ENCODE results near the gene TAF4B. TPM values are rescaled to one million over a fixed set of nuclear protein-coding genes. Genes with fewer than 3 reads are reported as not detected.
"Not testable (repeated sequence)": the region's sequence is repeated elsewhere in the genome, so short reads cannot be mapped to it uniquely, and the experiment has no call there.

Gene TAF4B
- 1 to 10 TPM; 4.6 to 5.5 (median 5.0) TPM for polyA plus RNA-seq (ENCODE audit: insufficient read length in 3 of 3)
- long read RNA-seq, donor 1 = 0 reads
- long read RNA-seq, donor 2, full-length matches to known transcripts = 1 of 1 reads
- long read RNA-seq, donor 2, partial matches to known transcripts = 0 of 1 reads
- long read RNA-seq, donor 2, other reads (novel, unspliced or antisense) = 0 of 1 reads
- long read RNA-seq, donor 3 = 0 reads
- long read RNA-seq, donor 4 = 0 reads
- long read RNA-seq, donor 5 = 0 reads
- long read RNA-seq, donor 6 = 0 reads
- long read RNA-seq, donor 7 = 0 reads
- long read RNA-seq, donor 8, full-length matches to known transcripts = 1 of 1 reads
- long read RNA-seq, donor 8, partial matches to known transcripts = 0 of 1 reads
- long read RNA-seq, donor 8, other reads (novel, unspliced or antisense) = 0 of 1 reads
- long read RNA-seq, donor 9, full-length matches to known transcripts = 1 of 1 reads
- long read RNA-seq, donor 9, partial matches to known transcripts = 0 of 1 reads
- long read RNA-seq, donor 9, other reads (novel, unspliced or antisense) = 0 of 1 reads
- long read RNA-seq, donor 10 = 0 reads
- long read RNA-seq, donor 11 = 0 reads
- long read RNA-seq, donor 12, full-length matches to known transcripts = 1 of 1 reads
- long read RNA-seq, donor 12, partial matches to known transcripts = 0 of 1 reads
- long read RNA-seq, donor 12, other reads (novel, unspliced or antisense) = 0 of 1 reads
- long read RNA-seq, donor 13 = 0 reads
- long read RNA-seq, donor 14 = 0 reads
- long read RNA-seq, donor 15 = 0 reads
- long read RNA-seq, donor 16 = 0 reads

DNA sequence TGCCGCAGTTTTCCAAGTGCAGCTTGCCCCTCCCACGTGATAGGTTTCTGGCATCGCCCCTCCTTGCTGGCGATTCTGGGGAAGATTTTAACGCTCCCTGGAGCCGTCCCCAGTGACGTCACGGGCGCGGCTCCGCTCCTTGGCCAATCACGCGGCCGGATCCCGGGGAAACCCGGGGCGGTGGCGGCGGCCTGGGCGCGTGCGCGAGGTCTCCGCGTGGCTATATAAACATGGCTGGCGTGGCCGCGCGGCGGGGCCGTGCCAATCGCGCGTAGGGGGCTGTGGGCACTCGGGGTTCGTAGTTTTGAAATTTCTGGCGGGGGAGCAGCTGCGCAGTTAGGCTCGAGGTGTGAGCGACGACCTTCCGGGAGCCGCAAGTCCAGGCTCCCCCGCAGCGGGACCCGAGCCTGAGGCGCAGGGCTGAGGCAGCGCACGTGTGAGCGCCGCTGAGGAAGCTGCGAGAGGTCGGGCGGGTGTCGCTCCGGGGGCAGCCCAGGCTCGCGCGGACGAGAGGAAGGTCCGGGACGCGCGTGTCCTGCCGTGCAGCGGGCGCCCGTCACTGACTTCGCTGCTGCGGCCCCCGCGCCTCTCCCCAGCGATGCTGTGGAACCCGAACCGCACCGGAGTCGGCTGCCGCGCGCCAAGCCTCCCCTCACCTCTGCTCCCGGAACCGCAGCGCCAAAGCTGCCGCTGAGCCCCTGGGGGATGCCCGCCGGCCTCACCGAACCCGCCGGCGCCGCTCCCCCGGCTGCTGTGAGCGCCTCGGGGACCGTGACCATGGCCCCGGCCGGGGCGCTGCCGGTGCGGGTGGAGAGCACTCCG lies at the start of gene TAF4B:
Gene TAF4B, plus strand, starts transcription at position 217 of the 822 bp plus-strand sequence. Its CDS starts 489 bp downstream, at position 706.
- DNase-seq = peak; percentile 94

DNA sequence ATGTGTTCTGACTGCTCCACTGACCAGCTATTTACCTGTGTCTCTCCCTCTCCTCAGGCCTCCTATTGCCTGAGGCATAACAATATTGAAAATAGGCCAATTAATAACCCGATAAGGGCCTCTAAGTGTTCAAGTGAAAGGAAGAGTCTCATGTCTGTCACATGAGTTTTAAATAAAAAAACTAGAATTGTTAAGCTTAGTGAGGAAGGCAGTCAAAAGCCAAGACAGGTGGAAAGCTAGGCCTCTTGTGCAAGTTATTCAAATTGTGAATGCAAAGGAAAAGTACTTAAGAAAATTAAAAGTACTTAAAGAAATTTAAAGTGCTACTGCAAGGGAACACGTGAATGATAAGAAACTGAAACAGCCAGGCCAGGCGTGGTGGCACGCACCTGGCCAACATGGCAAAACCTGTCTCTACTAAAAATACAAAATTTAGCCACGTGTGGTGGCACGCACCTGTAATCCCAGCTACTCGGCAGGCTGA lies 44.9 kb upstream of the TAF4B start:
- DNase-seq = no peak

DNA sequence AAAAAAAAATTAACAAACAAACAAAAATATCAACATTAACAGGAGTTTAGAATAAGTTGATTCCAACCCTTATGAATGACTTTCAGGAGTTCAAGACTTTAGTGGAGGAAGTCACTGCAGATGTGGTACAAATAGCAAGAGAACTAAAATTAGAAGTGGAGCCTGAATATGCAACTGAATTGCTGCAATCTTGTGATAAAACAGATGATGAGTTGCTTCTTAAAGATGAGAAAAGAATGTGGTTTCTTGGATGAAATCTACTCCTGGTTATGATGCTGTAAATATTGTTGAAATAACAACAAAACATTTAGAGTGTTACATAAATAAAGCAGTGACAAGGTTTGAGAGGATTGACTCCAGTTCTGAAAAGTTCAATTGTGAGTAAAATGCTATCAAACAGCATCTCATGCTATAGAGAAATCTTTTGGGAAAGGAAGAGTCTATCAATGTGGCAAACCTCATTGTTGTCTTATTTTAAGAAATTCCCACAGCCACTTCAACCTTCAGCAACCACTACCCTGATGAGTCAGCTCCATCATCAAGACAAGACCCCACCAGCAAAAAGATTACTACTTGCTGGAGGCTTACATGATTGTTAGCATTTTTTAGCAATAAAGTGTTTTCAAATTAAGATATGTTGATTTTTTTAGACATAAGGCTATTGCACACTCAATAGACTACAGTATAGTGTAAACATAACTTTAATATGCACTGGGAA lies 42.7 kb upstream of the TAF4B start:
- DNase-seq = no peak

DNA sequence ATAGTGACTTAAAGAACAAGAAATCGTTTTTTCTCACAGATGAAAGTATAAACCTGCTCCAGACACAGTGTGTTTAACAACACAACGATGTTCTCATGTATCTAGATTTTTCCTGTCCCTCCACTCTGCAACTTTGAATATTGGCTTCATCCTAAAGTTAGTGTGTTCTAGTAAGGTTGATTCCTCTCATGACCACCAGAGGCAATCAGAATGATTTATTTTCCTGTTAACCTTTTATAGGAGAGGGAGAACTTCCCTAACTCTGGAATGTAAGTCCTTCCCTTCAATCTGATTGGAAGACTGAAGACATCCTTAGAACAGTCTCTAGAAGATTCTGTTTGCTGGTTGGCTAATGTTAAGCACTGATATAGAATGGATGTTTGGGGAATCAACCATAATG lies 41.0 kb upstream of the TAF4B start:
- no peak for DNase-seq

DNA sequence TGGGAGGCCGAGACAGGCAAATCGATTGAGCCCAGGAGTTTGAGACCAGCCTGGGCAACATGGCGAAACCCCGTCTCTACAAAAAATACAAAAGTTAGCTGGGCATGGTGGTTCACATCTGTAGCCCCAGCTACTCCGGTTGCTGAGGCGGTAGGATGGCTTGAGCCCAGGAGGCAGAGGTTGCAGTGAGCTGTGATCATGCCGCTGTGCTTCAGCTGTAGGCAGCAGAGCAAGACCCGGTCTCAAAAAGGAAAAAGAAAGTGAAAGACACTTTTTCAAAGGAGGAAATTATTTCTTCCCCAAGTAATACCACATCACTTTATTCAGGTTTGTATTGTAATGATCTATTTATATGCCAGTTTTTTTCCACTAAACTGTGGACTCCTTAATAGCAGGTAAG lies 35.7 kb upstream of the TAF4B start:
- no peak for DNase-seq

DNA sequence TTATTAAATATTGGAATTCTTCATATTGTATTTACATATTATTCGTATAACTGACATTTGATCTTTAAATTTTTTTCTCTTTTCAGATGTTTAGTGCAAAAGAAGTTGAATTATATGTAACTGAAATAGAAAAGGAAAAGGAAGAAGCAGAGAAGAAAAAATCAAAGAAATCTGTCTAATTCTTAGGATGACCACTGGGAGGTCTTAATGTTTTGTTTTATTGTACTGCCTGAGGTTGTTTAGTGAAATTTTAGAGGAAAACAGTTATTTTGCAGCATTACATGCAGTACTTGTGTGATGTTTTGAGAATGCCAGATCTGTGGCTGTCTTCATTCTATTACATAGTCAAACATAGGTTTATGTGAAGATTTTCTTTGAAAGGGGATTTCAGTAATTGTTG lies 34.0 kb upstream of the TAF4B start:
- DNase-seq = no peak

DNA sequence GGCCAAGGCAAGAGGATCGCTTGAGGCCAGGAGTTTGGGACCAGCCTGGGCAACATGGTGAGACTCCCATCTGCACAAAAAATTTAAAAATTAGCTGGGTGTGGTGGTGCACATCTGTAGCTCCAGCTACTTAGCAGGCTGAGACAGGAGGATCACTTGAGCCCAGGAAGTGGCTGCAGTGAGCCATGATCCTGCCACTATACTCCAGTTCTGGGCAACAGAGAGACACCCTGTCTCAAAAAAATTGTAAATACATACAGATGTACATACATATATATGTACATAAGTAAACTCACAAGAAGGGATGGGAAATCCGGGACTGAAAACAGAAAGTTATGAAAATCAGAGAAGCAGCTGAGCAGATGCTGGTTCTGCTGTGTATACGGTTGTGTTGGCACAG lies 29.6 kb upstream of the TAF4B start:
- DNase-seq = no peak

DNA sequence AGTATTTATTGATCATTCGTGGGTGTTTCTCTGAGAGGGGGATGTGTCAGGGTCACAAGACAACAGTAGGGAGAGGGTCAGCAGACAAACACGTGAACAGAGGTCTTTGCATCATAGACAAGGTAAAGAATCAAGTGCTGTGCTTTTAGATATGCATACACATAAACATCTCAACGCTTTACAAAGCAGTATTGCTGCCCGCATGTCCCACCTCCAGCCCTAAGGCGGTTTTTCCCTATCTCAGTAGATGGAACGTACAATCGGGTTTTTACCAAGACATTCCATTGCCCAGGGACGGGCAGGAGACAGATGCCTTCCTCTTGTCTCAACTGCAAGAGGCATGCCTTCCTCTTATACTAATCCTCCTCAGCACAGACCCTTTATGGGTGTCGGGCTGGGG lies 24.2 kb upstream of the TAF4B start:
- not testable (repeated sequence) for DNase-seq

GRCh38 chr18:26205318-26205717 lies 20.9 kb upstream of the TAF4B start:
- no peak for DNase-seq

DNA sequence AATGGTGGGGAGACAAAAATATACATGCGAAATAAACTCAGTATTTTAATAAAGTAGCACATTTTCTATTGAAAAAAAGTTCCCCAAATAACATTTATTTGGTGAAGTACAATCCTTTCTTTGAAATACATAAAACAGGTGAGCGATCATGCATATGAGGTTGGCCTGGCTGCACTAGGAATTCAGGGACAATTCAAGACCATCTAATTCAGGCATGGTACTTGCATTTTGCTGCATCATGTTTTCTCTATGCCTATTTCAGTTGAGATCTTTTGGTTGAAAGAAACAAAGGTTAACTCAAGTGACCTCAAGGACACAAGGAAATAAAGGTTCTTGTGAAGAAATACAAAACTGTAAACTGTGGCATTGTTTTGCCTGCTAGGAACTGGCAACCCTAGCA lies 19.8 kb upstream of the TAF4B start:
- no peak for DNase-seq

DNA sequence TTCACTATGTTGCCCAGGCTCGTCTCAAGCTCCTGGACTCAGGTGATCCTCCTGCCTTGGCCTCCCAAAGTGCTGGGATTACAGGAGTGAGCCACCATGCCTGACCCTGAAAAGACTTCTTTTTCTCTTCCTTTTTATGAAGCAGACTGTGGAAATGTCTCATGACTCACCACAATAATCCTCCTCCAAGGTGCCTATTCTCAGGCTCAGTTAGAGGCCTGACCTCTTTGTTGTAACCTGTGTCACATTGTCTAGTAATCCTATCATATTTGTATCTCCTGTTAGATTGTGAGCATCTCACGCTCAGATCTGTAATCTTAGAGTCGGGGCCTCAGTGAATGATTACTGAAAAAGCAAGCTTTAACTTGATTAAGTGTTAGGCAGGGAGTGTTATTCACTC lies 18.3 kb upstream of the TAF4B start:
- DNase-seq = no peak

DNA sequence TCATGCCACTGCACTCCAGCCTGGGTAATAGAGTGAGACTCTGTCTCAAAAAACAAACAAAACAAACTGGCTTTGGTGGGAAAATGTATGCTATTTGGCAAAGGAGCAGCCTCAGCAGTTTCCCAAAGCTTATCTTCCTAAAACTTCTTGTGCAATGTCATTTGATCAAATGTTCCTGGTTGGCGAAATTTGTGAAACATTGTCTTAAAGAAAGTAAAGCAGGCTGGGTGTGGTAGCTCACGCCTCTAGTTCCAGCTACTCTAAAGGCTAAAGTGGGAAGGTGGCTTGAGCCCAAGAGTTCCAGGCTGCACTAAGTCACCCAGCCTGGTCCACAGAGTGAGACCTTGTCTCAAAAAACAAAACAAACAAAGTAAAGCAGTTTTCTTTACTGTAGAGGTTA lies 17.3 kb upstream of the TAF4B start:
- DNase-seq = no peak

DNA sequence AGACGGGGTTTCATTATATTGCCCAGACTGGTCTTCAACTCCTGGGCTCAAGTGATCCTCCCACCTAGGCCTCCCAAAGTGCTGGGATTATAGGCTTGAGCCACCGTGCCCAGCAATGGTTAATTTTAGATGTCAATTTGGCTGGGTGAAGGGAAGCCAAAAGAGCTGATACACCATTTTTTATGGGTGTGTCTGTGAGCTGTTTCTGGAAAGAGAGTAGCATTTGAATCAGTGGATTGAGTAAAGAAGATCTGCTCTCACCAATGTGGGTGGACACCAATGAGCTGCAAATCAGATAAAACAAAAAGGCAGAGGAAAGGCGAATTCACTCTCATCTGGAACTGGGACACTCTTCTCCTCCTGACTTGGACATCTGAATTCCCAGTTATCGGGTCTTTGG lies 16.1 kb upstream of the TAF4B start:
- DNase-seq = no peak

GRCh38 chr18:26215247-26215970 lies 10.8 kb upstream of the TAF4B start:
- no peak for DNase-seq

GRCh38 chr18:26225022-26225693 lies 1.1 kb upstream of the TAF4B start:
- no peak for DNase-seq

DNA sequence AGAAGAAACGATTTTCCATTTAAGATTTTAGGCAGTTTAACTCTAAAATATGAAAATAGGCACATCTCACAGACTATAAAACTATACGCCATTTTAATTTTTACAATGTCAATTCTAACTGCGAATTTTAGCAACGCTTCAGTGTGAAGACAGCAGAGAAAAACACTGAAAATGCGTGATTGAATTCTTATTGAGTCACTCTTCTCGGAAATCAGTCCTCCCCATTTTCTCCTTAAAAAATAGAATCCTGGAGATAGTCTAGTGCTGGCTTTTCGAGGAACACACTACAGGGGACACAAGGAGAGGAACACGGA lies 373 bp upstream of the TAF4B start:
- DNase-seq = no peak

DNA sequence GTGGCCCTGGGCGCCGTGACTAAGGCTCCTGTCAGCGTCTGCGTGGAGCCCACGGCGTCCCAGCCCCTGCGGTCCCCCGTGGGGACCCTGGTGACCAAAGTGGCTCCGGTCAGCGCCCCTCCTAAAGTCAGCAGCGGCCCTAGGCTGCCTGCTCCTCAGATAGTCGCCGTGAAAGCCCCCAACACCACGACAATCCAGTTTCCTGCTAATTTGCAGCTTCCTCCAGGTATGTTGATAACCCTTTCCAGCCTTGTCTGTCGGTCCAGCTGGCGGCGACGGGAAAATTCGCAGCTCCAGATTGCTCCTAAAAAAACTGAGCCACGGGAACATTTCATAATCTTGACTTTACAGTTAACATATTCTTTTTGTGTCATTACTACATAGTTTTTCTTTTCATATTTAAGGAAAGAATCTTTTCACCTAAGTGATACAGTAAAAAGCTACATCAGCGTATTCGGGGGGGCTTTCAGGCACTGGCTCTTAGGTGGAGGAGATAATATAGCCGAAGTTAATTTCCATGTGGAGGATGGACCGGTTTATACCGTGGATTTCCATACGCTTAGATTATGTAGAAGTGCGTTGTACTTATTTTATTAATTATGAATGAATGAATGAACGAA lies 916 bp downstream of the TAF4B start:
- DNase-seq = no peak

GRCh38 chr18:26228562-26229260 lies 2.5 kb downstream of the TAF4B start:
- DNase-seq = no peak

DNA sequence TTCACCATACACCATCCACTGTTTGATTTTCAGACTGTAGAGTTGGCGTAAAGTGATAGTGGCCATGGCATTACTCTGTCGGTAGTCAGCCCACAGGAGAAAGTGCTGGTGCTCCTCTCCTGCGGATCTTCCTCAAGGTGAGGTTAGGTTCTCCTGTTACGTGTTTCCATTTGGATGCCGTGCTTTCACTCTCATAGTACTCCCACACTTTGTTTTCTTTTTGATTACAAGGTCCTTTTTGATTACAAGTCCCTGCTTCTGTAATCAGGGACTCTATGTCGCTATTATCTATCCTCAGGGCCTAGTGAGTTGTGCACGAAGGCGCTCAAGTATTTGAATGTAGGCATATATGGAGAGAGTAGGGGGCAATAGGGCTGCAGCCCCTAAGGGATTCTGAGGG lies 4.3 kb downstream of the TAF4B start:
- no peak for DNase-seq
